Measurements from ENCODE around the gene USP2.

USP2 gene

GRCh38 chr11:119318240-119319135 lies 63.0 kb downstream of the USP2 start:
- no peak overlapping the region for H2AFZ ChIP-seq (ENCODE audit: low read length)
- DNase-seq, result no peak

GRCh38 chr11:119317592-119318239 lies 63.8 kb downstream of the USP2 start:
- no peaks in the 10 kb centered on the region for H3K9me2 ChIP-seq (replicated peaks; ENCODE audit: insufficient read depth, low read length)
- H3K79me2 ChIP-seq (ENCODE audit: low read length), result no peaks in the 10 kb centered on the region
- H3K4me3 ChIP-seq (ENCODE audit: low read length), result no peak overlapping the region
- H4K20me1 ChIP-seq (ENCODE audit: insufficient read depth, low read length), result no peaks in the 10 kb centered on the region
- H3K9me3 ChIP-seq (replicated peaks; ENCODE audit: insufficient read depth, low read length), result no peaks in the 10 kb centered on the region
- H3F3A ChIP-seq (ENCODE audit: insufficient read depth, low read length), result peaks cover 7% of the 10 kb centered on the region; the same call in 1 of the 2 replicates
- H3K36me3 ChIP-seq (replicated peaks; ENCODE audit: insufficient read depth, low read length), result no peaks in the 10 kb centered on the region
- H2AFZ ChIP-seq (ENCODE audit: low read length), result no peak overlapping the region
- peaks cover 21% of the 10 kb centered on the region for H3K4me1 ChIP-seq (ENCODE audit: low read length)
- TF ChIP-seq EZH2phosphoT487 (IDR thresholded peaks at IDR 0.05; ENCODE audit: low read length), result no peak
- TF ChIP-seq, protein P1, sequence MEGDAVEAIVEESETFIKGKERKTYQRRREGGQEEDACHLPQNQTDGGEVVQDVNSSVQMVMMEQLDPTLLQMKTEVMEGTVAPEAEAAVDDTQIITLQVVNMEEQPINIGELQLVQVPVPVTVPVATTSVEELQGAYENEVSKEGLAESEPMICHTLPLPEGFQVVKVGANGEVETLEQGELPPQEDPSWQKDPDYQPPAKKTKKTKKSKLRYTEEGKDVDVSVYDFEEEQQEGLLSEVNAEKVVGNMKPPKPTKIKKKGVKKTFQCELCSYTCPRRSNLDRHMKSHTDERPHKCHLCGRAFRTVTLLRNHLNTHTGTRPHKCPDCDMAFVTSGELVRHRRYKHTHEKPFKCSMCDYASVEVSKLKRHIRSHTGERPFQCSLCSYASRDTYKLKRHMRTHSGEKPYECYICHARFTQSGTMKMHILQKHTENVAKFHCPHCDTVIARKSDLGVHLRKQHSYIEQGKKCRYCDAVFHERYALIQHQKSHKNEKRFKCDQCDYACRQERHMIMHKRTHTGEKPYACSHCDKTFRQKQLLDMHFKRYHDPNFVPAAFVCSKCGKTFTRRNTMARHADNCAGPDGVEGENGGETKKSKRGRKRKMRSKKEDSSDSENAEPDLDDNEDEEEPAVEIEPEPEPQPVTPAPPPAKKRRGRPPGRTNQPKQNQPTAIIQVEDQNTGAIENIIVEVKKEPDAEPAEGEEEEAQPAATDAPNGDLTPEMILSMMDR (IDR thresholded peaks at IDR 0.05; ENCODE audit: low read length), result no peak
- H3K27ac ChIP-seq (ENCODE audit: low read length), result no peak overlapping the region
- no peak for DNase-seq
- H3K9ac ChIP-seq (ENCODE audit: low read length), result no peak overlapping the region
- peaks cover 37% of the 10 kb centered on the region for H3K27me3 ChIP-seq (replicated peaks; ENCODE audit: insufficient read depth, low read length)
- no peak overlapping the region for H3K4me2 ChIP-seq (ENCODE audit: low read depth, low read length)

More at GRCh38 chr11:119318240-119319135, 63.0 kb downstream of the USP2 start:
- Histone ChIP-seq H4K20me1 (ENCODE audit: insufficient read depth, low read length) (no peaks in the 10 kb centered on the region), H3K79me2 (ENCODE audit: low read length) (no peaks in the 10 kb centered on the region), H3K27me3 (replicated peaks; ENCODE audit: insufficient read depth, low read length) (peaks cover 37% of the 10 kb centered on the region), H3K4me1 (ENCODE audit: low read length) (peaks cover 21% of the 10 kb centered on the region), H3K9me3 (replicated peaks; ENCODE audit: insufficient read depth, low read length) (no peaks in the 10 kb centered on the region), H3K9me2 (replicated peaks; ENCODE audit: insufficient read depth, low read length) (no peaks in the 10 kb centered on the region), H3F3A (ENCODE audit: insufficient read depth, low read length) (peaks cover 7% of the 10 kb centered on the region; the same call in 1 of the 2 replicates), H3K36me3 (replicated peaks; ENCODE audit: insufficient read depth, low read length) (no peaks in the 10 kb centered on the region), H3K4me3 (ENCODE audit: low read length) (no peak overlapping the region), H3K27ac (ENCODE audit: low read length) (no peak overlapping the region), H3K4me2 (ENCODE audit: low read depth, low read length) (no peak overlapping the region), H3K9ac (ENCODE audit: low read length) (no peak overlapping the region)
- TF ChIP-seq EZH2 (optimal IDR thresholded peaks at IDR 0.05; ENCODE audit: low read depth, low read length) (no peak), EZH2phosphoT487 (IDR thresholded peaks at IDR 0.05; ENCODE audit: low read length) (no peak)
- TF ChIP-seq, protein P1 (IDR thresholded peaks at IDR 0.05; ENCODE audit: low read length), result no peak

DNA sequence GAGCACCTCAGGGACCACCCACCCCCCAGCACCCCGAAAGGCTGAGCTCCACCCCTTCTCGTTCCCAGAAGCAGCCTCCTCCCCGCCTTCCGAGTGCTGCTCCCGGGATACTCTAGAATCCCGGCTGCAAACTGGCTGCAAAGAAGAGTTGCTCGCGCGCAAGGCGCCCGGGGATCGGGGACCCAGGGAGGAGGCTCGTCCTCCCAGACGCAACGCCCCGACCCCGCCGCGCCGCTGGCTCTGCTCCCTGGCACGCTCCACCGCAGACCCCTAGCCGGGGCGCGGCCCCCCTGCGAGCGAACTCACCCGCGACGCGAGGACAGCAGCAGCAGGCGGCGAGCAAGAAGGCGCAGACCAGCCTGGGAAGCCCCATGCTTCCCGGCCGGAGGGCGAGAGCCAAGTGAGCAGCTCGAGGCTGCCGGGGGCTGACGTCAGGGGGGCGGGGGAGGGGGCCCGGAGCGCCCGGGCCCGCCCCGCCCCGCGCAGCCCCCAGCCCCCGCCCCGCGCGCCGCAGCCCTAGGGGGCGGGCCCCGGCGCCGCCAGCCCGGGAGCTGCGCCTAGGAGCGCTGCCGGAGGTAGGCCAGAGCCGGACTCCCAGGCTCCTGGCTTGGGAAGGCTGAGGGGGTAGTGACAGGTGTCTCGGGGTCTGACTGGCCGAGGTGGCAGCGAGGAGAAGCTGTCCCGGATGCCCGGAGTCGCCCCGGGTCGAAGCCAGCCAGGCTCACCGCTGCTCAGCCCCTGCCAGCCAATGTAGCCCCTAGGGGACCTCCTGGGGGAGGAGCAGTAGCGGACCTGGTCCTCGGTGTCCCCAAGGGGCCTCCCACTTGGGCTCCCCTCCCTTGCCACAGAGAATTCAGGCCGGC lies 64.5 kb downstream of the USP2 start, which contains the start of gene MCAM:
MCAM (minus strand) TSS at position 402 of the 863 bp plus-strand sequence; CDS start at position 373, 29 bp downstream.
- no peaks in the 10 kb centered on the region for H3K9me3 ChIP-seq (replicated peaks; ENCODE audit: insufficient read depth, low read length)
- TF ChIP-seq, protein P1 (IDR thresholded peaks at IDR 0.05; ENCODE audit: low read length), result no peak
- no peaks in the 10 kb centered on the region for H4K20me1 ChIP-seq (ENCODE audit: insufficient read depth, low read length)
- DNase-seq, result no peak
- H3K36me3 ChIP-seq (replicated peaks; ENCODE audit: insufficient read depth, low read length), result no peaks in the 10 kb centered on the region
- peaks cover 14% of the 10 kb centered on the region for H3K4me1 ChIP-seq (ENCODE audit: low read length)
- peaks cover 37% of the 10 kb centered on the region for H3K27me3 ChIP-seq (replicated peaks; ENCODE audit: insufficient read depth, low read length)
- H3K27ac ChIP-seq (ENCODE audit: low read length), result no peak within 1 kb of the TSS
- H3K4me2 ChIP-seq (ENCODE audit: low read depth, low read length), result peak within 1 kb of the TSS; percentile 98
- peak within 1 kb of the TSS; percentile 68 for H3K4me3 ChIP-seq (ENCODE audit: low read length)
- peaks cover 7% of the 10 kb centered on the region; the same call in 1 of the 2 replicates for H3F3A ChIP-seq (ENCODE audit: insufficient read depth, low read length)
- peak within 1 kb of the TSS; percentile 48; the same call in 1 of the 2 replicates for H3K9ac ChIP-seq (ENCODE audit: low read length)
- no peaks in the 10 kb centered on the region for H3K79me2 ChIP-seq (ENCODE audit: low read length)
- peak within 1 kb of the TSS; percentile 93 for H2AFZ ChIP-seq (ENCODE audit: low read length)
- no peaks in the 10 kb centered on the region for H3K9me2 ChIP-seq (replicated peaks; ENCODE audit: insufficient read depth, low read length)
